HEK293 (cell line): Measurements from ENCODE around the gene FGFR3.

Experiments
- CTCF ChIA-PET: fragments of 350-600 bp; formaldehyde crosslinking; extraction: SDS; loops from one replicate; lab custom pipeline; 2021; ENCODE audit warnings: antibody characterized with exemption; lab: Yijun Ruan, JAX
- POLR2A ChIA-PET: fragments of 300-600 bp; formaldehyde crosslinking; extraction: SDS; loops from one replicate; lab custom pipeline; 2020; ENCODE audit warnings: antibody characterized with exemption, inconsistent platforms; lab: Yijun Ruan, JAX
- H3K27ac ChIP-seq: fragments of 200-500 bp; sonication (Bioruptor generic); 2 replicates; pipeline ENCODE4 v1.5.1; 2014; ENCODE audit warnings: low read depth, low read length, control low read depth, inconsistent platforms; ENCODE audit errors: extremely low read depth
- H3K36me3 ChIP-seq, 2 experiments: fragments of 200-500 bp in 1 of 2; sonication (Bioruptor generic) in 1 of 2; 1 replicate in 1 of 2; 2 replicates in 1 of 2; pipeline ENCODE4 v1.5.1; 2014 to 2017; ENCODE audit warnings: inconsistent platforms in 2 of 2, low read length in 2 of 2; ENCODE audit not compliant: control insufficient read depth in 2 of 2, insufficient read depth in 1 of 2
- H3K4me1 ChIP-seq: fragments of 200-500 bp; sonication (Bioruptor generic); 2 replicates; pipeline ENCODE4 v1.5.1; 2014; ENCODE audit warnings: mild to moderate bottlenecking, low read length, inconsistent platforms; ENCODE audit not compliant: control insufficient read depth, insufficient read depth
- H3K4me3 ChIP-seq: 2 replicates; pipeline ENCODE4 v1.5.1; 2011; ENCODE audit warnings: low read depth, mild to moderate bottlenecking, control low read depth, low read length, moderate library complexity
- H3K9me3 ChIP-seq: fragments of 200-500 bp; sonication (Bioruptor generic); 2 replicates; pipeline ENCODE4 v1.5.1; 2014; ENCODE audit warnings: low read depth, low read length, inconsistent platforms; ENCODE audit not compliant: control insufficient read depth, insufficient read depth
- EGR2 ChIP-seq: fragments of 450-650 bp; formaldehyde crosslinking; IDR thresholded peaks from 2 replicates; pipeline ENCODE4 v1.5.1; 2016; ENCODE audit warnings: low read depth, missing biosample characterization, missing genetic modification characterization
- GLI4 ChIP-seq: fragments of 450-650 bp; formaldehyde crosslinking; IDR thresholded peaks from 2 replicates; pipeline ENCODE4 v1.5.1; 2016; ENCODE audit warnings: missing biosample characterization, missing genetic modification characterization
- HOXD13 ChIP-seq: sonication (generic); formaldehyde crosslinking; IDR thresholded peaks from 2 replicates; pipeline ENCODE4 v1.8.0; 2022; ENCODE audit warnings: missing genetic modification reagents, borderline replicate concordance
- KLF1 ChIP-seq: fragments of 450-650 bp; formaldehyde crosslinking; IDR thresholded peaks from 2 replicates; pipeline ENCODE4 v1.5.1; 2016; ENCODE audit warnings: missing biosample characterization, missing genetic modification characterization
- OSR2 ChIP-seq: fragments of 450-650 bp; formaldehyde crosslinking; IDR thresholded peaks from 2 replicates; pipeline ENCODE4 v1.5.1; 2016; ENCODE audit warnings: missing biosample characterization, missing genetic modification characterization
- ZBTB1 ChIP-seq: fragments of 450-650 bp; formaldehyde crosslinking; IDR thresholded peaks from 2 replicates; pipeline ENCODE4 v1.5.1; 2016; ENCODE audit warnings: missing biosample characterization, missing genetic modification characterization
- ZBTB48 ChIP-seq: fragments of 450-650 bp; formaldehyde crosslinking; IDR thresholded peaks from 2 replicates; pipeline ENCODE4 v1.5.1; 2016; ENCODE audit warnings: missing biosample characterization, missing genetic modification characterization
- ZFHX2 ChIP-seq: fragments of 450-650 bp; formaldehyde crosslinking; conservative IDR thresholded peaks from 2 replicates; pipeline ENCODE4 v1.5.1; 2016; ENCODE audit warnings: missing biosample characterization, missing genetic modification characterization
- ZFP37 ChIP-seq: fragments of 450-650 bp; formaldehyde crosslinking; IDR thresholded peaks from 2 replicates; pipeline ENCODE4 v1.5.1; 2016; ENCODE audit warnings: missing biosample characterization, missing genetic modification characterization
- ZNF274 ChIP-seq, 2 experiments: fragments of 200-500 bp in 1 of 2; fragments of 450-650 bp in 1 of 2; sonication (Bioruptor generic) in 1 of 2; formaldehyde crosslinking in 1 of 2; IDR thresholded peaks; 2 replicates each; pipeline versions ENCODE4 v1.5.1 to v1.6.1; 2014 to 2016; ENCODE audit warnings: borderline replicate concordance in 1 of 2, inconsistent platforms in 1 of 2, low read length in 1 of 2, missing biosample characterization in 1 of 2, missing genetic modification characterization in 1 of 2
- ZNF350 ChIP-seq: fragments of 450-650 bp; formaldehyde crosslinking; IDR thresholded peaks from 2 replicates; pipeline ENCODE4 v1.5.0; 2017; ENCODE audit warnings: missing biosample characterization, mild to moderate bottlenecking, missing genetic modification characterization
- ZNF362 ChIP-seq: fragments of 450-650 bp; formaldehyde crosslinking; IDR thresholded peaks from 2 replicates; pipeline ENCODE4 v1.5.1; 2016; ENCODE audit warnings: missing biosample characterization, missing genetic modification characterization
- ZNF37A ChIP-seq: fragments of 450-650 bp; IDR thresholded peaks from 2 replicates; pipeline ENCODE4 v1.5.1; 2018; ENCODE audit warnings: missing biosample characterization, missing genetic modification characterization
- ZNF501 ChIP-seq: fragments of 450-650 bp; formaldehyde crosslinking; IDR thresholded peaks from 2 replicates; pipeline ENCODE4 v1.5.1; 2016; ENCODE audit warnings: missing biosample characterization, missing genetic modification characterization
- ZNF548 ChIP-seq: fragments of 450-650 bp; formaldehyde crosslinking; IDR thresholded peaks from 2 replicates; pipeline ENCODE4 v1.5.1; 2016; ENCODE audit warnings: missing biosample characterization, missing genetic modification characterization
- ZNF580 ChIP-seq: fragments of 450-650 bp; formaldehyde crosslinking; IDR thresholded peaks from 2 replicates; pipeline ENCODE4 v1.5.1; 2016; ENCODE audit warnings: missing biosample characterization, missing genetic modification characterization
- ZNF610 ChIP-seq: fragments of 450-650 bp; formaldehyde crosslinking; IDR thresholded peaks from 2 replicates; pipeline ENCODE4 v1.5.1; 2016; ENCODE audit warnings: missing biosample characterization, missing genetic modification characterization, borderline replicate concordance
- ZNF677 ChIP-seq: fragments of 450-650 bp; IDR thresholded peaks from 2 replicates; pipeline ENCODE4 v1.5.0; 2018; ENCODE audit warnings: missing biosample characterization, mild to moderate bottlenecking, missing genetic modification characterization, moderate library complexity
- ZNF791 ChIP-seq: fragments of 450-650 bp; formaldehyde crosslinking; IDR thresholded peaks from 2 replicates; pipeline ENCODE4 v1.5.1; 2016; ENCODE audit warnings: missing biosample characterization, missing genetic modification characterization
- ZNF843 ChIP-seq: fragments of 450-650 bp; formaldehyde crosslinking; IDR thresholded peaks from 2 replicates; pipeline ENCODE4 v1.5.1; 2016; ENCODE audit warnings: missing biosample characterization, missing genetic modification characterization
- TF ChIP-seq, protein P1 (sequence below): fragments of 450-650 bp; formaldehyde crosslinking; IDR thresholded peaks from 2 replicates; pipeline ENCODE4 v1.5.1; 2016; ENCODE audit warnings: missing biosample characterization, missing genetic modification characterization

FGFR3 gene

GRCh38 chr4:1852904-1853623, 60.0 kb downstream of the FGFR3 start:
- ChIA-PET CTCF (no interaction called here), POLR2A (no interaction called here)
- Histone ChIP-seq H3K27ac (no peak overlapping the region), H3K4me3 (no peak overlapping the region), H3K9me3 (no peaks in the 10 kb centered on the region), H3K4me1 (peaks cover 3% of the 10 kb centered on the region; the same call in 1 of the 2 replicates), H3K36me3 (peaks cover 0 to 22% of the 10 kb centered on the region in 2 experiments; a peak in 1 of 3 replicates)
- TF ChIP-seq ZNF791 (tag by site-specific recombination) (no peak), ZNF362 (tag by site-specific recombination) (no peak), ZFP37 (tag by site-specific recombination) (no peak), ZNF548 (tag by site-specific recombination) (no peak), ZNF677 (tag by site-specific recombination) (no peak), EGR2 (tag by site-specific recombination) (0 out of 2 replicates have a peak, but pooled peaks have one; percentile 23), GLI4 (tag by site-specific recombination) (no peak), ZNF37A (tag by site-specific recombination) (no peak), ZBTB1 (tag by site-specific recombination) (no peak), ZNF610 (no peak), ZFHX2 (tag by site-specific recombination) (peak; percentile 38; the same call in 1 of the 2 replicates), HOXD13 (no peak), ZNF843 (tag by site-specific recombination) (no peak), OSR2 (tag by site-specific recombination) (no peak), ZNF501 (tag by site-specific recombination) (no peak), KLF1 (tag by site-specific recombination) (peak; percentile 60; the same call in 1 of the 2 replicates), ZNF350 (tag by site-specific recombination) (no peak), ZBTB48 (tag by site-specific recombination) (no peak), ZNF274 (IDR thresholded peaks at IDR 0.05; ENCODE audit: low read length) (no peak), ZNF274 (tag by site-specific recombination; IDR thresholded peaks at IDR 0.05; ENCODE audit: borderline replicate concordance) (no peak), ZNF580 (tag by site-specific recombination) (no peak)
- TF ChIP-seq, protein P1, sequence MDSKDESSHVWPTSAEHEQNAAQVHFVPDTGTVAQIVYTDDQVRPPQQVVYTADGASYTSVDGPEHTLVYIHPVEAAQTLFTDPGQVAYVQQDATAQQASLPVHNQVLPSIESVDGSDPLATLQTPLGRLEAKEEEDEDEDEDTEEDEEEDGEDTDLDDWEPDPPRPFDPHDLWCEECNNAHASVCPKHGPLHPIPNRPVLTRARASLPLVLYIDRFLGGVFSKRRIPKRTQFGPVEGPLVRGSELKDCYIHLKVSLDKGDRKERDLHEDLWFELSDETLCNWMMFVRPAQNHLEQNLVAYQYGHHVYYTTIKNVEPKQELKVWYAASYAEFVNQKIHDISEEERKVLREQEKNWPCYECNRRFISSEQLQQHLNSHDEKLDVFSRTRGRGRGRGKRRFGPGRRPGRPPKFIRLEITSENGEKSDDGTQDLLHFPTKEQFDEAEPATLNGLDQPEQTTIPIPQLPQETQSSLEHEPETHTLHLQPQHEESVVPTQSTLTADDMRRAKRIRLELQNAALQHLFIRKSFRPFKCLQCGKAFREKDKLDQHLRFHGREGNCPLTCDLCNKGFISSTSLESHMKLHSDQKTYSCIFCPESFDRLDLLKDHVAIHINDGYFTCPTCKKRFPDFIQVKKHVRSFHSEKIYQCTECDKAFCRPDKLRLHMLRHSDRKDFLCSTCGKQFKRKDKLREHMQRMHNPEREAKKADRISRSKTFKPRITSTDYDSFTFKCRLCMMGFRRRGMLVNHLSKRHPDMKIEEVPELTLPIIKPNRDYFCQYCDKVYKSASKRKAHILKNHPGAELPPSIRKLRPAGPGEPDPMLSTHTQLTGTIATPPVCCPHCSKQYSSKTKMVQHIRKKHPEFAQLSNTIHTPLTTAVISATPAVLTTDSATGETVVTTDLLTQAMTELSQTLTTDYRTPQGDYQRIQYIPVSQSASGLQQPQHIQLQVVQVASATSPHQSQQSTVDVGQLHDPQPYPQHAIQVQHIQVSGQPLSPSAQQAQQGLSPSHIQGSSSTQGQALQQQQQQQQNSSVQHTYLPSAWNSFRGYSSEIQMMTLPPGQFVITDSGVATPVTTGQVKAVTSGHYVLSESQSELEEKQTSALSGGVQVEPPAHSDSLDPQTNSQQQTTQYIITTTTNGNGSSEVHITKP (tag by site-specific recombination) = no peak
